T-helper 2 cell treated with Interferon-gamma antibody and Interleukin-4, amounts not matched to agents 100 ng/mL and 5 ng/mL, for 36 hours (primary cell): ENCODE results near the gene CRMP1. TPM values are rescaled to one million over a fixed set of nuclear protein-coding genes. Genes with fewer than 3 reads are reported as not detected.

ENCODE experiments used
- intact Hi-C: fragments of 100-400 bp; cut with micrococcal nuclease; formaldehyde crosslinking; loops from one replicate; pipeline ENCODE4 v1.15.1; 2023
- total RNA-seq: library from RNA; stranded (reverse); gene quantifications from 2 replicates; pipeline ENCODE4 v1.2.3, GENCODE V29; 2022

CRMP1 gene
- total RNA-seq, 1 donor from 2014 or later = 0.66 TPM

DNA sequence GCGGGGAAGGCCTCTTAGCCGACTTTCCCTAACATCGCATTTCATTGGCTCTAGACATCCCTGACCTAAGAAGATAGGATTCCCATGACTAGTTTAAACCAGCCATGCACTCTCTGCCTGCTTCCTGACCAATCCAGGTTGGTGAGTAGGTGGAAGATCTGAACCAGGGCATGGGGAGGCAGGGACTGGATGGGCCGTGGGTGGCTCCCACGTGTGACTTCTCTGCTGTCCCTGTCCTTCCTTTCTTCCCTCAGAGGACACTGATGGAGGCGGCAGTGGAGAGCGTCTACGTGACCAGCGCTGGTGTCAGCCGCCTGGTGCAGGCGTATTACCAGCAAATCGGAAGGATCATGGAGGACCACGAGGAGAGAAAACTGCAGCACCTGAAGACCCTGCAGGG lies 91.2 kb downstream of the CRMP1 start:
- intact Hi-C loops = no loop called here

DNA sequence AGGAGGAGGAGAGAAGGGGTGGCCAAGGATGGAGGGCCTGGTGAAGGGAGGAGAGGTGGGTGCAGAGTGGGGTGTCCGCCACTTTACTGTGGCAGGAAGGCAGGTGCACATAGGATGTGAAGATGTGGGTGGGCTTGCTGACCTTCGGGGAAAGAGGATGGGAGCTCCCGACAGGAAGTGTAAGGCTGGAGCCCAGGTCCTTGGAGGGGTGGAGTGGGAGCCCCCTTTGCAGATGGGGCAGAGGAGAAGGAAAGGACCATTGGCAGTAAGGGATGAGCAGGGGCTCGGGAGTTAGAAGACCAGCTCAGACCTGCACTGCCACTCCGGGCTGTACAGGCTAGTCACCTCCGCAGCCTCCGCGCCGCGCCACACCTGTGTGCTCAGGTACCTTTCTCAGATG lies 92.4 kb downstream of the CRMP1 start:
- intact Hi-C loops = no loop called here

- intact Hi-C loops = no loop called here
Measured at GRCh38 chr4:5799406-5799805, 93.5 kb downstream of the CRMP1 start.

- intact Hi-C loops = no loop called here
Measured at GRCh38 chr4:5798946-5799345, 93.9 kb downstream of the CRMP1 start.

GRCh38 chr4:5798462-5798861 lies 94.4 kb downstream of the CRMP1 start:
- intact Hi-C loops = no loop called here

- intact Hi-C loops = no loop called here
Measured at GRCh38 chr4:5797866-5798265, 95.0 kb downstream of the CRMP1 start.

- intact Hi-C loops = no loop called here
Measured at GRCh38 chr4:5796976-5797375, 95.9 kb downstream of the CRMP1 start.

DNA sequence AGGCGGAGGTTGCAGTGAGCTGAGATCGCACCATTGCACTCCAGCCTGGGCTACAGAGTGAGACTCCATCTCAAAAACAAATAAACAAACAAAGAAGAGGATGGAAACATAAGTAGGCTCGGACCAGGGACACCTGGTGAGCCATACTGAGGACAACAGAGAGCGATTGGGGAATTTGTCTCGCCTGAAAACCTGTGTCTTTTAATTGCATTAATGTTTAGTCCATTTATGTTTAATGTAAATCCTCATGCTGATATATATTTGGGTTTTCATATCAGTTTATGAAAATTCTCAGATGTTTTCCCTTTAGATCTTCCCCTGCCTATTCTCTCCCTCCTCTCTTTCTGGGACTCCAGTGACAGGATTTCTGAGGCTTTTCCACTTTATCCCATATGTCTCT lies 97.3 kb downstream of the CRMP1 start:
- intact Hi-C loops = no loop called here

- intact Hi-C loops = no loop called here
Measured at GRCh38 chr4:5793514-5793913, 99.4 kb downstream of the CRMP1 start.

DNA sequence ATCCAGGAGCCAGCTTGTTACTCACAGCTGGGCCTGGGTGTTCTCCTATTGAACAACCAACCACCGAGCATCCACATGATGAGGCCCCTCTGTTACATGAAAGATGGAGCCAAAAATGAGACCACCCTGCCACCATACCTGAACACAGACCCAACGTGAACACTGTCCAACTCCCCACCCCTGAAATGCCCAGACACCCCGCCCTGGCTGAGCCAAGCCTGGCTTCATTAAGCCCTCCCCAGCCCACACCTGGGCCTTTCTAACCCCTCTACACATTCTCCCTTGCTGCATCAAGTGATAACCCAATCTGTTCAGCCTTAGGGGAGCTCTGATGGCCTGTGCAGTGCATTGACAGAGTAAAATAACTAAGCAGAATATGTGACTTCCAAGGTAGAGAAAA lies 101.2 kb downstream of the CRMP1 start:
- intact Hi-C loops = no loop called here

GRCh38 chr4:5790546-5790857 lies 102.4 kb downstream of the CRMP1 start:
- intact Hi-C loops = no loop called here

DNA sequence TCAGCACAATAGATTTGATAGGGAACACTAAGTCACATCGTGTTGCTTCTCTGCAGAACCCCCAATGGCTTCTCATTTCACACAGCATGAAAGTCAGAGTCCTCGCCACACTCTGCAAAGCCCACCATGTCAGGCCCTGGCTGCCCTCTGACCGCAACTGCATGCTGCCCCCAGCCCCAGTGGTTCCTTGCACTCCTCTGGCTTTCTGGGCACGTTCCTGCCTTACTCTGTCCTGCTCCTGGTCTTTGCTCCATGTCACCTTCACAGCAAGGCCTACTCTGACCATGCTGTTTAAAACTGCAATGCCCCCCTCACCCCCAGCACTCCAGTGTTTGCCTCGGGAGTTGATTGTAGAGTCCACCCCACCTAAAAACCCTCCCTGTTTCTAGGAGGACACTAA lies 103.7 kb downstream of the CRMP1 start:
- intact Hi-C loops = no loop called here

- intact Hi-C loops = no loop called here
Measured at GRCh38 chr4:5788144-5788543, 104.7 kb downstream of the CRMP1 start.

- intact Hi-C loops = no loop called here
Measured at GRCh38 chr4:5787311-5787710, 105.6 kb downstream of the CRMP1 start.

GRCh38 chr4:5785806-5786680 lies 106.8 kb downstream of the CRMP1 start:
- intact Hi-C loops = no loop called here

DNA sequence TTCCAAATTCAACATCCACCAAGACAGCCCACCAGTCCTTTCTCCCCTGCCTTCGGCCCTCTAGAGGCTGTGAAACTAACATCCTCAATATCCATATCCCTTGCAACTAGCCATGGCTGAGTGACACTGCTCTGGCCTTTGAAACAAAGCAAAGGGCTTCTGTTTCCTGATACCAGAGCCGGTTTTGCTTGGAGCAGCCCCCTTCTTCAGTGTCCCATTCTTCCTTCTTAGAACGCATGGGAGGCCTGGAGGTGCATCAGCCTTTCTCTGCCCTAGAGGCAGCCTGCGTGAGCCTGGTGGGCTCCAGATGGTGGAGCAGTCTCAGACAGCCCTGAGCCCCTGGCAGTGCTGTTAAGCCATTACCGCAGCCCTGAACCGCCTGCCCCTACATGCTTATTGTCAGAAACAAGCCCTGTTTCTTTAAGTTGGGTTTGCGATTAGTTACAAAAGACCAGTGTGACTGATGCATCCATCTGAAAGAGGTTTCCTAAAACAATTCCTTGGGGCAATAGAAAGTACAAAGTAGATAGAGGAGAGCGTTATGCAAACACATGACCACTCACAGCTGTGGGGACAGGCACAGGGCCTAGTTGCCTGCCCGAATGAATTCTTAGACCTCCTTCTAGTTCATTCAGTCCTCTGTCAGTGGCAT lies 107.8 kb downstream of the CRMP1 start:
- intact Hi-C loops = no loop called here

- intact Hi-C loops = no loop called here
Measured at GRCh38 chr4:5784021-5784420, 108.9 kb downstream of the CRMP1 start.

DNA sequence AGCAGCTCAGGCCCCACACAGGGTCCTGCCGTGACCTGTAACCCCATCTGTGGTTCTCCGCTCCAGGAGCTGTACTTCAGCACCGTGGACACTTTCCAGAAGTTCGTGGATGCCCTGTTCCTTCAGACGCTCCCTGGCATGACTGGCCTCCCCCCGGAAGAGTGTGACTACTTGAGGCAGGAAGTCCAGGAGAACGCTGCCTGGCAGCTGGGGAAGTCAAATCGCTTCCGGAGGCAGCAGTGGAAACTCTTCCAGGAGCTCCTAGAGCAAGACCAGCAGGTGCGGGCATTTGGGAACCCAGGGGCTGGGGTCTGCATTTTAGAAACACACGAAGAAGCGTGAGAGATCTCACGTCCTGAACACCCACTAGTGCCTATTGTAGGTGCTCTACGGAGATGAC lies 109.4 kb downstream of the CRMP1 start:
- intact Hi-C loops = no loop called here

DNA sequence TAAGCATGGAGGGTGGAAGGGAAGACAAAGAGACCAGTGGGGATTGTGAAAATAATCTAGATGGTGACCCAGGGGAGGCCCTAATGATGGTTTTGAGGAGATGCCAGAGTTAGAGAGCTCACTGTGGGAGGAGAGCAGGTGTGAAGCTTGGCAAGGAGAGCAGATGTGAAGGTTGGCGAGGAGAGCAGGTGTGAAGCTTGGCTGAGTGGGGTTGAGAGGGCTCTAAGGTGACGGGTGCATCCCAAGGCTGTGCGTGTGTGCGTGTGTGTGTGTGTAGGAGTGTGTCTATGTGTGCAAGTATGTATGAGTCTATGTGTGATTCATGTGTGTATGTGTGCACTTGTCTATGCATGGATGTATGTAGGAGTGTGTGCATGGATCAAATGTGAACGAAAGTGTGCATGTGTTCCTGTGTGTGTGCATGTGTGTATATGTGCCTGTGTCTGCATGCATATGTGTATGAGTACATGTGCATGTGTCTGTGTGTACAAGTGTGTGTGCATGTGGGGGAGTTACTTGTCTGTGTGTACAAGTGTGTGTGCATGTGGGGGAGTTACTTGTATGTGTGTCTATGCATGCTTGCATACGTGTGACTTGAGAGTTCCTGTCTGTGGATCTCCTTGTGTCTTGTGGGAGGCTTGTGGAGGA lies 109.9 kb downstream of the CRMP1 start:
- intact Hi-C loops = no loop called here

DNA sequence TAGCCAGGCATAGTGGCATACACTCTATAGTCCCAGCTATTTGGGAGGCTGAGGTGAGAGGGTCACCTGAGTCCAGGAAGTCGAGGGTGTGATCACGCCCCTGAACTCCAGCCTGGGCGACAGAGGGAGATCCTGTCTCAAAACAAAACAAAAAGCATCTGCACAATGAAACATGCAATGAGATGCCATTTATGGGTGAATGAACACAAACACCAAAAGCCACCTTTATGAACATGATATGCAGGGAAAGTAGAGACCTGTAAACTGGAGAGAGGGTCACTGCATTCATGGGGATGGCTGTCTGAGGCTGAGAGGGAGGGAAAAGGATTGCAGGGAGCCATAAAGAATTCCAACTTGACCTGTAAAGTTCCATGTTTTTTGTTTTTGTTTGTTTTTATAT lies 111.2 kb downstream of the CRMP1 start:
- intact Hi-C loops = no loop called here

GRCh38 chr4:5780831-5781480 lies 111.9 kb downstream of the CRMP1 start:
- intact Hi-C loops = no loop called here

DNA sequence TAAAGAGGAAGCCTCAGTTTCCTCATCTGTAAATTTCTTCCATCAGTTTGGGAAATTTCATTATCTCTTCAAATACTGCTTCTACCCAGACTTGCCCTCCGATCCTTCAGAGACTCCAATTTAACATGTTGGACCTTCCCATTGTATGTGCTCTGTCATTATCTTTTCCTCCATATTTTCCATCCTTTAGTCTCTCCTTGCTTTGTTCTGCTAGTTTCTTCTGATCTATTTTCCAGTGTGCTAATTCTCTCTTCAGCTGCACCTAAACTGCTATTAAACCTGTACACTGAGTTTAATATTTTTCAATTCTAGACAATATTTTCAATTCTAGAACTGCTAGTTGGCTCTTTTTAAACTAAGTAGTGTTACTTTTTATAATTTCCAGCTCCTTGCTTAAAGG lies 116.4 kb downstream of the CRMP1 start:
- intact Hi-C loops = no loop called here
